ENCODE measurements around the gene EPB41L2. TPM values are rescaled to one million over a fixed set of nuclear protein-coding genes. Genes with fewer than 3 reads are reported as not detected.

Gene EPB41L2
- total RNA-seq, 1 experiment from 2014 or later, result 74.8 TPM

DNA sequence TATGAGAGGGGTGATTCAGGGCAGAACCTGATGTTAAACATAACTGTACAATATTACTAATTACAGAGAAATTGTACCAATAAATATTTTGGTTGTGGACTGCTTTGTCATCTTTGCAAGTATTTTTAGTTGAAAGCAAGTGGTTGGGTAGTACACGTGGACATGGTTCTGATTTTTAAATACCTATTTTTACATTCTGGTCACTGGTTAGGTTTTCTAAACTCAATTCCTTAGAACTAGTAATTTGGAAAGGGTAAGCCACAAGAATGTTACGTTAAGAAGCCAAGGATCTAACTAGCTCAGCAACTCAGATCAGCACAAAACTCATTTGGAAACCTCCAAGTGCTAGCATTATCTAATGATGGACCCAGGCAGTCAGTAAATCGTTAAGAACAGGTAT, 2.7 kb downstream of the EPB41L2 start:
- H3K79me2 ChIP-seq (ENCODE audit: insufficient read depth, low read length), result peaks cover 67% of the 10 kb centered on the region
- peaks cover 0 to 3% of the 10 kb centered on the region in 2 experiments; a peak in 1 of 4 replicates for H3K36me3 ChIP-seq (ENCODE audit: control insufficient read depth in 1 of 2, insufficient read depth in 2 of 2, low read length in 2 of 2)
- H3K9me2 ChIP-seq (ENCODE audit: insufficient read depth), result no peaks in the 10 kb centered on the region
- TF ChIP-seq, protein P1, sequence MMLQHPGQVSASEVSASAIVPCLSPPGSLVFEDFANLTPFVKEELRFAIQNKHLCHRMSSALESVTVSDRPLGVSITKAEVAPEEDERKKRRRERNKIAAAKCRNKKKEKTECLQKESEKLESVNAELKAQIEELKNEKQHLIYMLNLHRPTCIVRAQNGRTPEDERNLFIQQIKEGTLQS (IDR thresholded peaks at IDR 0.05), result no peak
- no peak for TF ChIP-seq RAD21 (IDR thresholded peaks at IDR 0.05; ENCODE audit: low read depth)
- TF ChIP-seq EZH2 (IDR thresholded peaks at IDR 0.05), result no peak
- TF ChIP-seq EGR1 (IDR thresholded peaks at IDR 0.05; ENCODE audit: low read depth), result no peak
- no peak for TF ChIP-seq CEBPB (IDR thresholded peaks at IDR 0.05; ENCODE audit: low read depth)
- TF ChIP-seq, protein P2, sequence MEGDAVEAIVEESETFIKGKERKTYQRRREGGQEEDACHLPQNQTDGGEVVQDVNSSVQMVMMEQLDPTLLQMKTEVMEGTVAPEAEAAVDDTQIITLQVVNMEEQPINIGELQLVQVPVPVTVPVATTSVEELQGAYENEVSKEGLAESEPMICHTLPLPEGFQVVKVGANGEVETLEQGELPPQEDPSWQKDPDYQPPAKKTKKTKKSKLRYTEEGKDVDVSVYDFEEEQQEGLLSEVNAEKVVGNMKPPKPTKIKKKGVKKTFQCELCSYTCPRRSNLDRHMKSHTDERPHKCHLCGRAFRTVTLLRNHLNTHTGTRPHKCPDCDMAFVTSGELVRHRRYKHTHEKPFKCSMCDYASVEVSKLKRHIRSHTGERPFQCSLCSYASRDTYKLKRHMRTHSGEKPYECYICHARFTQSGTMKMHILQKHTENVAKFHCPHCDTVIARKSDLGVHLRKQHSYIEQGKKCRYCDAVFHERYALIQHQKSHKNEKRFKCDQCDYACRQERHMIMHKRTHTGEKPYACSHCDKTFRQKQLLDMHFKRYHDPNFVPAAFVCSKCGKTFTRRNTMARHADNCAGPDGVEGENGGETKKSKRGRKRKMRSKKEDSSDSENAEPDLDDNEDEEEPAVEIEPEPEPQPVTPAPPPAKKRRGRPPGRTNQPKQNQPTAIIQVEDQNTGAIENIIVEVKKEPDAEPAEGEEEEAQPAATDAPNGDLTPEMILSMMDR (IDR thresholded peaks at IDR 0.05 in 2 of 3, conservative IDR thresholded peaks at IDR 0.05 in 1 of 3; ENCODE audit: borderline replicate concordance in 1 of 3, insufficient read depth in 1 of 3, low read depth in 2 of 3, low read length in 2 of 3), result no peak
- TF ChIP-seq POLR2A (IDR thresholded peaks at IDR 0.05; ENCODE audit: borderline replicate concordance, extremely low read depth, insufficient read depth, insufficient read length), result no peak
- H3K9ac ChIP-seq (ENCODE audit: low read length), result no peak overlapping the region
- RAD21 ChIA-PET (ENCODE audit: low non-redundant PET in 1 of 2, low total read pairs in 2 of 2, uncharacterized antibody in 2 of 2, unreplicated experiment in 2 of 2), result no interaction called here
- intact Hi-C loops (cut with micrococcal nuclease), result no loop called here
- H3K4me1 ChIP-seq (ENCODE audit: control insufficient read depth in 1 of 2, insufficient read depth in 2 of 2, low read length in 2 of 2), result peaks cover 13 to 22% of the 10 kb centered on the region in 2 experiments; a peak in 3 of 4 replicates
- ATAC-seq (no peak), DNase-seq (ENCODE audit: low read depth, low spot score) (no peak)
- POLR2A ChIA-PET, result interaction anchor here (1.0 kb wide), 1 partner anchor 8 kb away, joined by 3 read pairs; no protein-coding TSS in a partner anchor
- H3K4me3 ChIP-seq (replicated peaks in 1 of 2; ENCODE audit: low read depth in 1 of 2, low read length in 2 of 2), result no peak overlapping the region
- BruUV-seq (replicated peaks), result no TSS peak
- no peak overlapping the region for H3K4me2 ChIP-seq (ENCODE audit: low read length)
- peaks cover 0 to 5% of the 10 kb centered on the region in 2 experiments; a peak in 1 of 4 replicates for H3K9me3 ChIP-seq (ENCODE audit: control insufficient read depth in 1 of 2, insufficient read depth in 1 of 2, low read depth in 1 of 2, low read length in 2 of 2)
- H3K27ac ChIP-seq (ENCODE audit: low read depth, low read length), result no peak overlapping the region
- H4K20me1 ChIP-seq (ENCODE audit: insufficient read depth), result no peaks in the 10 kb centered on the region
- no peaks in the 10 kb centered on the region for H3K27me3 ChIP-seq (ENCODE audit: insufficient read depth, low read length)
- no peak overlapping the region for H2AFZ ChIP-seq (ENCODE audit: low read depth, low read length, poor library complexity, severe bottlenecking)
- CTCF ChIA-PET, result no interaction called here

DNA sequence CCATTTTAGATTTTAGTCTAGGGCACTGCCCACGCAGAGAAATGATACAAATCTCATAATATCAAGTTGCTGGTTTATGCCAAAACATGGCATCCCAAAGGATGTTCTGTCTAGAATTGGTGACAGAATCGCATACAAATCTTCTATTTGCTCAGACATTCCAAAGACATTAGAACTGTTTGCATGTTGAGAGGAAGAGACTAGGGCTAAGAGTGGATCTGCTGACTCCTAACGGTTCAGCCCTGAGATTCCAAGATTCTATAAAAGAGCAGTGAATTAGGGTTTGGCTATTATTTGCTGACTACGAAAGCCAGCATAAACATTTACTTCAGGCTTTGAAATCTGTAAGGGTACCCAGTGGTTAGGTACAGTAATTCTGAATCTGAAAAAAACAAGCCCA, 3.6 kb downstream of the EPB41L2 start:
- Histone ChIP-seq H4K20me1 (ENCODE audit: insufficient read depth) (no peaks in the 10 kb centered on the region), H3K4me2 (ENCODE audit: low read length) (no peak overlapping the region), H3K27ac (ENCODE audit: low read depth, low read length) (no peak overlapping the region), H2AFZ (ENCODE audit: low read depth, low read length, poor library complexity, severe bottlenecking) (no peak overlapping the region), H3K9me3 (ENCODE audit: control insufficient read depth in 1 of 2, insufficient read depth in 1 of 2, low read depth in 1 of 2, low read length in 2 of 2) (peaks cover 3 to 14% of the 10 kb centered on the region in 2 experiments; a peak in 1 of 4 replicates), H3K79me2 (ENCODE audit: insufficient read depth, low read length) (peaks cover 75% of the 10 kb centered on the region), H3K27me3 (ENCODE audit: insufficient read depth, low read length) (no peaks in the 10 kb centered on the region), H3K4me3 (replicated peaks in 1 of 2; ENCODE audit: low read depth in 1 of 2, low read length in 2 of 2) (no peak overlapping the region), H3K4me1 (ENCODE audit: control insufficient read depth in 1 of 2, insufficient read depth in 2 of 2, low read length in 2 of 2) (peaks cover 11 to 15% of the 10 kb centered on the region in 2 experiments; a peak in 3 of 4 replicates), H3K9ac (ENCODE audit: low read length) (no peak overlapping the region), H3K9me2 (ENCODE audit: insufficient read depth) (no peaks in the 10 kb centered on the region), H3K36me3 (ENCODE audit: control insufficient read depth in 1 of 2, insufficient read depth in 2 of 2, low read length in 2 of 2) (peaks cover 0 to 3% of the 10 kb centered on the region in 2 experiments; a peak in 1 of 4 replicates)
- intact Hi-C loops (cut with micrococcal nuclease), result no loop called here
- no TSS peak for BruUV-seq (replicated peaks)
- RAD21 ChIA-PET (ENCODE audit: low non-redundant PET in 1 of 2, low total read pairs in 2 of 2, uncharacterized antibody in 2 of 2, unreplicated experiment in 2 of 2), result no interaction called here
- POLR2A ChIA-PET, result no interaction called here
- DNase-seq (ENCODE audit: low read depth, low spot score) (no peak), ATAC-seq (no peak)
- CTCF ChIA-PET, result no interaction called here
- TF ChIP-seq SRF (IDR thresholded peaks at IDR 0.05; ENCODE audit: low read depth) (no peak), TCF7L2 (IDR thresholded peaks at IDR 0.05; ENCODE audit: borderline replicate concordance, extremely low read depth, insufficient read depth, insufficient read length) (no peak), ELF1 (IDR thresholded peaks at IDR 0.05; ENCODE audit: borderline replicate concordance, low read depth) (no peak), SP1 (IDR thresholded peaks at IDR 0.05; ENCODE audit: low read depth) (no peak), EGR1 (IDR thresholded peaks at IDR 0.05; ENCODE audit: low read depth) (no peak), FOSL1 (IDR thresholded peaks at IDR 0.05; ENCODE audit: low read depth) (no peak)
- TF ChIP-seq, protein P3, sequence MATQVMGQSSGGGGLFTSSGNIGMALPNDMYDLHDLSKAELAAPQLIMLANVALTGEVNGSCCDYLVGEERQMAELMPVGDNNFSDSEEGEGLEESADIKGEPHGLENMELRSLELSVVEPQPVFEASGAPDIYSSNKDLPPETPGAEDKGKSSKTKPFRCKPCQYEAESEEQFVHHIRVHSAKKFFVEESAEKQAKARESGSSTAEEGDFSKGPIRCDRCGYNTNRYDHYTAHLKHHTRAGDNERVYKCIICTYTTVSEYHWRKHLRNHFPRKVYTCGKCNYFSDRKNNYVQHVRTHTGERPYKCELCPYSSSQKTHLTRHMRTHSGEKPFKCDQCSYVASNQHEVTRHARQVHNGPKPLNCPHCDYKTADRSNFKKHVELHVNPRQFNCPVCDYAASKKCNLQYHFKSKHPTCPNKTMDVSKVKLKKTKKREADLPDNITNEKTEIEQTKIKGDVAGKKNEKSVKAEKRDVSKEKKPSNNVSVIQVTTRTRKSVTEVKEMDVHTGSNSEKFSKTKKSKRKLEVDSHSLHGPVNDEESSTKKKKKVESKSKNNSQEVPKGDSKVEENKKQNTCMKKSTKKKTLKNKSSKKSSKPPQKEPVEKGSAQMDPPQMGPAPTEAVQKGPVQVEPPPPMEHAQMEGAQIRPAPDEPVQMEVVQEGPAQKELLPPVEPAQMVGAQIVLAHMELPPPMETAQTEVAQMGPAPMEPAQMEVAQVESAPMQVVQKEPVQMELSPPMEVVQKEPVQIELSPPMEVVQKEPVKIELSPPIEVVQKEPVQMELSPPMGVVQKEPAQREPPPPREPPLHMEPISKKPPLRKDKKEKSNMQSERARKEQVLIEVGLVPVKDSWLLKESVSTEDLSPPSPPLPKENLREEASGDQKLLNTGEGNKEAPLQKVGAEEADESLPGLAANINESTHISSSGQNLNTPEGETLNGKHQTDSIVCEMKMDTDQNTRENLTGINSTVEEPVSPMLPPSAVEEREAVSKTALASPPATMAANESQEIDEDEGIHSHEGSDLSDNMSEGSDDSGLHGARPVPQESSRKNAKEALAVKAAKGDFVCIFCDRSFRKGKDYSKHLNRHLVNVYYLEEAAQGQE (IDR thresholded peaks at IDR 0.05; ENCODE audit: low read depth), result no peak
- TF ChIP-seq, protein P1 (IDR thresholded peaks at IDR 0.05), result no peak
